C4-2B (cell line): ENCODE results near the gene TRPM7.

Experiments
- CTCF ChIP-seq: fragments of 450-650 bp; conservative IDR thresholded peaks from 2 replicates; pipeline ENCODE4 v1.5.1; 2017; ENCODE audit warnings: mild to moderate bottlenecking
- ZFX ChIP-seq: fragments of 450-650 bp; IDR thresholded peaks from 2 replicates; pipeline ENCODE4 v1.6.1; 2017

- no peak for TF ChIP-seq ZFX
- no peak for TF ChIP-seq CTCF
Observed at GRCh38 chr15:50552238-50552637, 134.4 kb downstream of the TRPM7 start.
